Endometrium (tissue), 2 donors: ENCODE measurements around the gene CDH24.

Experiments used
- FAIRE-seq: peaks from 2 replicates; lab custom pipeline; 2012; peaks lifted over from hg19 to GRCh38; lab: Jason Lieb, UNC
- donor health status: control.
- donor health status: control.

Gene CDH24

DNA sequence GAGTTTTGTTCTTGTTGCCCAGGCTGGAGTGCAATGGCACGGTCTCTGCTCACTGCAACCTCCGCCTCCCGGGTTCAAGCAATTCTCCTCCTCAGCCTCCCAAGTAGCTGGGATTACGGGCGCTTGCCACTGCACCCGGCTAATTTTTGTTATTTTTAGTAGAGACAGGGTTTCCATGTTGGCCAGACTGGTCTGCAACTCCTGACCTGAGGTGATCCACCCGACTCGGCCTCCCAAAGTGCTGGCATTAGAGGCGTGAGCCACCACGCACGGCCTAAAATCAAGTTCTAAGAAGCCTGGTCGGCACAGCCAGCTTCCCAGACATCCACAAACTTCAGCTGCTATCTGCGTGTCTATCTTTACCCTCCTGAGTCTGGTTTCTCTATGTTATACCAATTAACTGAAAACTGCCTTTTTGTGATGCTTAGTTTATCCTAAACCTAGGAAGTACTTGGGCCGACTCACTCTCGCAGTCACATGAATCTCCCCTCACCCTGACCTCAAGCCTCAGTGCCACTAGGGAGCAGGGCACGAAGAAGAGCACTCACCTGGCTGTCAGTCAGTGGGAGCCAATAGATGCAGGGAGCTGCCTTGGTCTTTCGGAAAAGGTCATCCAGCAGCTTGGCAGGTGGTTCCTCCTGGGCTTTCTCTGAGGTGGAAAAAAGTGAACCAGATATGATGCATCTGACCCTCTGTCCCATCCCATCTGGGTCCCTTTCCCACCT, 3.4 kb upstream of the CDH24 start:
- FAIRE-seq: no peak

DNA sequence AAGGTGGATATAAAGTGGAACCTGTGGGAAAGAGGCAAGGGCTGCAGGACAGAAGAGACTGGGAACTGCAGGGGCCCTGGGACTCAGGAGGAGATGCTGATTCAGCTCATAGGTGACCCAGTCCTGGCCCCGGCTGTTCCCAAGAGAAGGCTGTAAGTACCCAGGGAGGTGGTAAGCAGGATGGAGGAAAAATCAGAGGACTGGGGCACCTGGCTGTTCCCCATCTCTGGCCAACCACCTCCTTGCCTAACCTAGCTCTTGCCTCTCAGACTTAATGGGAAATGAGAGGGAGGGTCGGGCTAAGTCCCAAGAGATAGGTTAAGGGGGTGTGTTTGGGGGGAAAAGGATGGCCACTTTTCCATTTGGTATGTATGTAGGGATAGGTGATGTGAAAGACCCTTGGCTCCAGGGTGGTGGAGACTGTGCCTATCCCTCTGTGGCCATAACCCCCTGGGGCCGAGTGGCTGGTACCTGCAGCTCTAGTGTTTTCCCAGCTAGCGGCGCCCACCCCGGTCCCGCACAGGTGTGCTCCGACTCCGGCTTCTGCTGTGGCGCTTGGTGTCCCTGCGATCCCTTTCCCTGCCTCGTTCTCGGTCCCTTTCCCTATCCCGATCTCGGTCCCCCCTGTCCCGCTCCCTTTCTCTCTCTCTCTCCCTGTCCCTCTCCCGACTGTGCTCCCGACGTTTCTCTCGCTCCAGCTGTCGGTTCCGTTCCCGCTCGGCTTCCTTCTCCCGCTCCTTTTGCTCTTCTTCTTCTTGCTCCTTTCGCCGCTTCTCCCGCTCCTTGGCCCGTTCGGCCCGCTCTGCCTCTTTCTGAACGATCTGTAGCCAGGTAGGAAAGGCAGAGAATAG, 1.6 kb upstream of the CDH24 start:
- FAIRE-seq: no peak

DNA sequence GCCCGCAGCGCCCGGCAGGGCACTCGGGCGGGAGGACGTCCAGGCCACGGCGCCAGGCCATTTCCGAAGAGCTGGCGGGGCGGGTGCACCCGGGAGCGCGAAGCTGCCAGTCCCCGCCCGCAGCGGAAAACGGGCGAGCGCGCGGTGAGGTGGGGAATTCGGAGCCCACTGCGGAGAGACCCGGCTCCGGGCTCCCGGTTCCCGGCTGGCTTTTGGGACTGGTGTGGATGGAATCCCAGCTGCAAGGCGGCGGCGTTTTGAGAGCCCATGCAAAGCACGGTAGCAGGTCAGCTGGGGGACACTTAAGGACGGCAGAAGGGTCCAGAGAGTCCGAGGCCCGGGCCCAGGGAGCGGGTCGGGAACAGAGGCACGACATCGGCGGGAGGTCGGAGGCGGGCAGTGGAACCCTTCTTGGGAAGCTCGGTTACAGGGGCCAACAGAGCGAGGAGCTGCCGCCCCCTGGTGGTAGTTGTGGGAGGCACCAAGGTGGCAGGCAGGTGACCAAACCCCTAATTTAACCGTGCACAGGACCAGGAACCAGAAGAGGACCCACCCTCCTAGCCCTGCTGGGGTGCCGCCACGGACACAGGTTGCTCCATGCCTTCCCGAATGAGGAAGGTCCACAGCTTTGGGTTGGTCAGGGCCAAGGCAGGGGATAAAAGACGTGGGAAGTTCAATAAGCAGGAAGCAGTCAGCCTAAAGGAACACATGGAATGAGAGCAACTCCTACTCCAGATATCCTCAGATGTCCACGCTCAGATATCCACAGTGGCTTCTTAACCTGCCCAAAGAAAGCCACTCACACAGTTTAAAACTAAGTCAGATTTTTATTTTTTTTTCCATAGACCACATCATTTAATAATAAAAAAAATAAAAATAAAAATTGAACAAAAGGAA, 685 bp upstream of the CDH24 start:
- no peak for FAIRE-seq

DNA sequence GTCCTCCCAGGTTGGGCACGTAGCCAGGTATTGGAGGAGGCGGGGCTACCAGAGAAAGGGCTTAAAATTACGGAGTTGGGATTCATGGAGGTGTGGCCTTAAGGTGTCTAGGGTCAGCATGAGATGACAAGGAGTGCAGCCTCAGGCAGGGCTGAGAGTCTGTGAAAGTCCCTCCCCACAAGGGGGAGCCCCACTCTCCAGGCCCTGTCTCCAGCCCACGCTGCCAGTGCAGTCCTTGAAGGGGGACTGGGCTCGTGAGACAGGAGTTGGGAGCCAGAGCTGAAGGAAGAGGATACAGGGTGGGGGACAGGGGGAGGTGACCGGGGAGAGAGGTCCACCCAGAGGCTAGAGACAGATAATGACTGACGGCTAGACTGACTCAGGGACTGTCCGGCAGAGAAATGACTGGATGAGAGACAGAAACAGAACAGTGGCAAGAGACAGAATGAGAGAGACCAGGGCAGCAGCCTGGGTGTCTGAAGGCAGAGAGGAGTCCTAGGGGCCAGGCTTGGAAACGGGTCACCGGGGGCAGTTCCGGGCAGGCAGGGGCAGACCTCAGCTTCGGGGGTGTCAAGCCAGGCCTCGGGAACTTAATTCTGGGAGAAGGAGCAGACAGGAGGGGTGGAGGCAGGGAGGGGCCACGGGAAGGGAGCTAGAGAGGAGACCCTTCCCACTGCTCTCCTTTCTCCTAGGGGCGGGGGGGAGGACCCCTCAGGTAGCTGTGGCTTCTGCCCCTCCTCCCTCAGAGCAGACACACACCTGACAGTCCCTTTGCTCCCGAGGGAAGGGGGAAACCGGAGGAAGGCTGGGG, 970 bp downstream of the CDH24 start:
- FAIRE-seq: no peak

DNA sequence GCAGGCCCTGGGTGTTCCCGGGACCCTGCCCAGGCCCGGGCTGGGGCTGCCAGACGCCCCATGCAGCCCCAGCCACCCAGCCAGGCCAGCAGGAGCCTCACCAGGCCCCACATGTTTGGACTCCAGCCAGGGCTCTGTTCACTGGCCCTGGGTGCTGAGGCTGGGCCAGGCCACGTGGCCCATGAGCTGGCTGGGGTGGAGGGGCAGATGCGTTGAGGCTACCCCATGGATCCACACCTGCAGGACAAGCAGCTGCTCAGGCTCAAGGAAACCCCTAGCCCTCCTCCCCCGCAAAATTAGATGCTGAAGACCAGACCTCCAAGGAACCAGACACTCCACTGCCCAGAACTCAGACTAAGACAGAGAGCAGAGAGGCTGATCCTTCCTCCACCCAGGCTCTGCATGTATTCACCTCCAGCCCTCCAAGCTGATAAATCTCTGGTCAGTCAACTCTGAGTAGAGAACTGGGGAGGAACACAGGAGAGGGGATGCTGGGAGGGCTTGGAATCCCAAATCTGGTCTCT, 1.6 kb downstream of the CDH24 start:
- no peak for FAIRE-seq

DNA sequence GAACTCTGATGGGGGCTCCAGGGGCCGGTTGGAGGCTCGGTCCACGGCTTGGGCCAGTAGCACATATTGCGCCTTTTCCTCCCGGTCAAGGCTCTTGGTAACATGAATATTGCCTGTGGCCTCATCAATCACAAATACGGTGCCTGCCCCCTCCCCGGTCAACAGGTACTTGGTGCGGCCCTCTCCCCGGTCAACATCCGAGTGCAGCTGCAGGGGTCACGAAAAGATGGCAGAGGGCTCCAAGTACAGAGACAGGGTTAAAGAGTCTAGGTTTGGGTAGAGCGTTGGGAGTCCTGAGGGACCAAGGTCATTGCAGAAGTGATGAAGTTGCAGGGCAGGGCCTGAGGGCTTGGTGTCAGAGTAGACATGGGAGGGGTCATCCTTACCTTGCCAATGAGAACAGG, 2.2 kb downstream of the CDH24 start:
- no peak for FAIRE-seq

DNA sequence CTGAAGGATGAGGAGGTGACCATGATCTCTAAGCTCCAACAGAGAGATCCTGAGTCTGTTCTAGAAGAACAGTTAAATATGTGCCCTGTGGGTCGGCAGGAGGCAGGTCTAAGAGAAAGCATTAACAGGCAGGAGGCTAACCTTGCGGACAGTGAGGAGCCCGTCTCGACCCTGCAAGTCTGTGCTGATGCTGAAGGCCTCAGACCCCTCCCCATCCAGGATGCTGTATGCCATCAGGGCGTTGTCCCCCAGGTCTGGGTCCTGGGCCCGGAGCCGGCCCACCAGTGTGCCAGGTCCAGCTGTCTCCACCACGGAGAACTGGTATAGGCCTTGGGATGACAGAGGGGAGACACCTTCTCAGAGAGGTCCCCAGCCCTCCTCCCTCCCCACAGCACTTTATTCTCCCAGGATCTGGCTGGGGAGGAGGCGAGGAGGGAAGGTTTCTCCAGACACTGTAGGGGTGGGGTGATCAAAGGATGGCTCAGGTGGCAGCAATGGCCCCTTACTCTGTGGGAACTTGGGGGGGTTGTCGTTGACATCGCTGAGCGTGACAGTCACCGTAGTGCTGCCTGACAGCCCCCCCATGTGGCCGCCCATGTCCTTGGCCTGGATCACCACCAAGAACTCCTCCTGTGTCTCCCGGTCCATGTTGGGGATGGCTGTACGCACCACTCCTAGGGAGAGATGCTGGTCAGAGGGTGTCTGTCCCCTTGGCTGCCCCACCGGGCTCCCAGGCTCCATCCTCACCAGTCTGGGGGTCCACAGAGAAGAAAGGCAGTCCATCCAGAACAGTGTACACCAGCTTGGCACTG, 3.1 kb downstream of the CDH24 start:
- no peak for FAIRE-seq

DNA sequence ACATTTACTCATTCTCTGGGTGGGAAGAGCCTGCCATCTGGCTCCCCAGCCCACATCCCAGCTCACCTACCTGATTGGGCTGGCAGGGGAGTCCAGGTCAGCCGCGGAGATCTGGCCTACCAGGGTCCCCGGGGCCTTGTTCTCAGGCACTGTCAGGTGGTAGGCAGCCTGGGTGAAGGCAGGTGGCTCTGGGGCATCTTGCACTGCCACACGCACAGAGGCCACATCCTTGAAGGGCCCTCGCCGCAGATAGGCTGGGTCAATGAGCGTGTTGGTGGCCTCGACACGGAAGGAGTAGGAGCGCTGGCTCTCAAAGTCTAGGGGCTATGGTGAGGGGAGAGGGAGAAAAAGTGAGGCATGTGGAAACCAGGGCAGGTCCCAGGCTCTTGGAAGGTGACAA, 3.9 kb downstream of the CDH24 start:
- no peak for FAIRE-seq

DNA sequence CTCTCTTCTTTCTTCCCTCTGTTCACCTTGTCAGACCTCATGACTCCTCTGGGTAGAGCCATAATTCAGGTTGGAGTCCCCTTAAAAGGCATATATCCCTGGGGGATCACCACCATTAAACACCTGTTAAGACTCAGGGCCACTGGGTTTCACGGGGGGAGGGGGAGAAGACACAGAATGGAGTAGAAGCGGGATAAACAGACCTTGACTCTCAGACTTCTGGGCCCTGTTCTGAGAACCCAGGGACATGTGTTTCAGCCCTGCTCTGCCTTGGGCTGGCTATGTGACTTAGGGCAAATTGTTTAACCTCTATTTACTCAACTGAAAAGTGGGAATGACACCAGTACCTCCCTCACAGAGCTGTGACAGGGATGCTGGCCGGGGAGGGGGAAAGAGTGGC, 4.6 kb downstream of the CDH24 start:
- FAIRE-seq: no peak

DNA sequence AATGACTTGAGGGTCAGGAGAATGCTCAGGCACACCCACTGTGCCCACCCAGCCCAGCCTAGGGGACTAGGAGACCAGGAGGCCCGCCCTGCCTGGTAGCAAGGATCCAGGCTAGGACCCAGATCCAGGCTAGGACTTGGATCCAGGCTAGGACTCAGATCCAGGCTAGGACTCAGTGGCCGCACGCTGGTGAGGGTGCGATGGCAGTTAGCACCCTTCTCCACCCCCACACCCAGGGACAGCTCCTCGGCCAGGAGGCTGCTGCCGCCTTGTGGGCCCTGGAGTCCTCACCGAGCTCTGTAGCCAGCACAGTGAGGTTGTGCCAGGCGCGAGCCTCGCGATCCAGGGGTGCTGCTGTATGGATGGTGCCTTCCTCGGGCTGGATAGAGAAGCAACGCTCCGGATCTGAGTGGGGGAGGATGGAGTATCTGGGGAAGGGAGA, 5.1 kb downstream of the CDH24 start:
- FAIRE-seq: no peak

DNA sequence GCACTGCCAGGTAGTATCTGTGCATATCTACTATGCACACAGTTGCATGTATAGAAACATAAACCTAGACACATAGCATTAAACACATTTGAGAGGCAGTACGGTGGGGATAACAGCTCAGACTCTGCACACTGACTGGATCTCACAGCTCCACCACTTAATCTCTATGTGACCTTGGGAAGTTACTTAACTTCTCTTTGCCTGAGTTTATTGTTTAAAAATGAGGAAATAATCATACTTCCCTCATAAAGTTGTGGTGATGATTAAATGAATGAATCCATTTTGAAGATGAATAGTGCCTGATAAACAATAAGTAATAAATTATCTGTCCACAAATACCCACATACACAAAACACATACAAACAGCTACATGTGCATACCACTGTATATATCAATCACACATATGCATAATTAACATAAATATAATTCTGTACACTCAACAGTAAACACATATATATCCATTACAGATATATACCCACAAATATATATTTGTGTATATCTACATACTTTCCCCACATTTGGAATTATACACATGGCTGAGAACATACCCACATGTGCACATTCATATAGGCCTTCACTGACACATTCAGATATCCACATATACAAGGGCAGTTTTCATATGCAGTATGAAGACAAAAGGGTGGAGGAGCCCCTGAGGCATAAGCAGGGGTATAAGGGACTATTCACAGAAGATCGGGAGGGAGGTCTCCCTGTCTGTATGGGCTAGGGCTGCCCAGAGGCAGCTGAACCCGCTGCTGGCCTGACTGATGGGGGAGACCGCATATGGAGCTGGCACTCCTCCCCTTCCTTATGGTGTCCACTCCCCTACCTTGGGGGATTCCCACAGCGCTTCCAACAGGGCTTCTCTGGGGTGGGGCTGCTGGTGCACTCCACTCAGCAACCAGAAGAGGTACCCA, 5.9 kb downstream of the CDH24 start:
- FAIRE-seq: no peak

DNA sequence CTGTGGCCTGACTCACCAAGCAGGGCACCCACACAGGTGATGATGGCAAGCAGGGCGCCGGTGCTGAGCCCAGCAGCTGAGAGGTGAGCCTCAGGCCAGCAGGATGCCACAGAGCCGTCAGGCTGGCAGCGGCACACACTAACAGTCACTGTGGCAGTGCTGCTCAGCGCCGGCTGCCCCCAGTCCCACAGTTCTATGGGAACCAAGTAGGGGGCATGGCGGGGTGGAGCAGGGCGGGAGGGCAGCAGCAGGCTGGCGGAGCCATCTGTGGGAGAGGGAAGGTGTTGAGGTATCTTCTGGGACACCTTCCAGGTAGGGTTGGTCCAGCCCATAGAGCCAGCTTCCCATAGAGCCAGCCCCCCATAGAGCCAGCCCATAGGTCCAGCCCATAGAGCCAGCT, 8.3 kb downstream of the CDH24 start:
- no peak for FAIRE-seq

DNA sequence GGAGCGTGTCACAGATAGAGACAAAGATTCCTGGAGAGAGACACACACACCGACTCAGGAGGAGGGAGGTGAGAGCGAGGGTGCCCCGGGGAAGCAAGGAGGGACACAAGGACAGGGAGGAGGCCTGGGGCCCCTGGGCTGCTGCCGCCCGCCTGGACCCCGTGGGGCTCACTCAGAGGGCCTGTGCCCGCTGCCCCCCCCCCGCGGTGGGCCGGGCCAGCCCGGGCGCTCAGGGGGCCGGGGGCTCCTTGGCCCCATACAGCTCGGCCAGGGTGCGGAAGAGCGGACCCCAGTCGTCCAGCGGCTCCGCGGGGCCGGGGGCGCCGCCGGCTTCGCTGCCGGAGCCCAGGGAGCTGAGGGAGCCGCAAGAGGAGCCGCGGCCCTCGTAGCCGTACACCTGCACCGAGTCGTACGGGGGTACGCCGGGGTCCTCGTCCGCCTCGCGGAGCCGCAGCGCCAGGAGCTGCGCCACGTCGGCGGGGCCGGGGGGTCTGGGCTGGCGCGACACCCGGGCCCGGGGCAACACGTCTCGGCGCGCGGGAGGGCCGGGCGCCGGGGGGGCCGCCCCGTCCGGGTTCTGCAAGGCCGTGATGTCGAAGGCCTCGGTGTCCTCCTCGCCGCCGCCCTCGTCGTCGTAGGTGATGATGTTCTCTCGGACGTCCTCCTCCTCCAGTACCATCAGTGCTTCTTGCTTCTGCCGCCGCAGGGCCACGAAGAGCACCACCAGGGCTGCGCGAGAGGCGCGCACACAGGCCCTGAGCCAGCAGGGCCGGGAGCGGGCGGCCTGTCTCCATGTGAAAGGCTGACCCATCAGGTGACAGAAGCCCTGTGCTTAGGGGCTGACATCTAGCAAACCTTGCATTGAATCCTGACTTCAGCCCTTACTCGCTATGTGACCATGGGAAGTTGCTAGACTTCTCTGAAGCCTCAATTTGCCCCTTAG, 9.3 kb downstream of the CDH24 start:
- no peak for FAIRE-seq

DNA sequence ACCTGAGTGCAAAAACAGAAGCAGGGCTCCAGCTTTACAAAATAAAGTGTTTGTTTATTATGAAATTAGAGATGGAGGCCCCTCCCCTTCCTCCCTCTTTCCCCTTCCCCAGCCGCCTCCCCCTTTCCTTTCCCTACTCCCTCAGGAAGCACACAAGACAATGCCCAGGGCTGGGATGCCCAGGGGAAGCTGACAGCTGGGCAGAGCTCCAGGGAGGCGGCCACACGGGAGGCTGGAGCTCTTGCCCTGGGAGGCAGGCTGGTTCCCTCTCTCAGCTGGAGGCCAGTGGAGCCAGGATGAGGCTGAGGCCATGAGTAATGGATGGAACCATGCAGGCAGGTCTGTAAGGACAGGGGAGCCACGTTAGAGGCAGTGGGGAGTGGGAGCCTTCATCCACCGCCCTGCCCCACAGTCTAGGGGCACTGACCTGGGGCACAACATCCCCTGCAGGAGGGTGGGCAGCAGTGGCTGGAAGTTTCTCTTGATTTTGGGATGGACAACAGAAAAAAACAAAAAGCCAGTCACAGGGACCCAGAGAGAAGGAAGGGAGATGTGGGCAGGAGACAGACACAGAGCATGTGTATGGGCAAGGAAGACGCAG, 10.2 kb downstream of the CDH24 start:
- FAIRE-seq: no peak

DNA sequence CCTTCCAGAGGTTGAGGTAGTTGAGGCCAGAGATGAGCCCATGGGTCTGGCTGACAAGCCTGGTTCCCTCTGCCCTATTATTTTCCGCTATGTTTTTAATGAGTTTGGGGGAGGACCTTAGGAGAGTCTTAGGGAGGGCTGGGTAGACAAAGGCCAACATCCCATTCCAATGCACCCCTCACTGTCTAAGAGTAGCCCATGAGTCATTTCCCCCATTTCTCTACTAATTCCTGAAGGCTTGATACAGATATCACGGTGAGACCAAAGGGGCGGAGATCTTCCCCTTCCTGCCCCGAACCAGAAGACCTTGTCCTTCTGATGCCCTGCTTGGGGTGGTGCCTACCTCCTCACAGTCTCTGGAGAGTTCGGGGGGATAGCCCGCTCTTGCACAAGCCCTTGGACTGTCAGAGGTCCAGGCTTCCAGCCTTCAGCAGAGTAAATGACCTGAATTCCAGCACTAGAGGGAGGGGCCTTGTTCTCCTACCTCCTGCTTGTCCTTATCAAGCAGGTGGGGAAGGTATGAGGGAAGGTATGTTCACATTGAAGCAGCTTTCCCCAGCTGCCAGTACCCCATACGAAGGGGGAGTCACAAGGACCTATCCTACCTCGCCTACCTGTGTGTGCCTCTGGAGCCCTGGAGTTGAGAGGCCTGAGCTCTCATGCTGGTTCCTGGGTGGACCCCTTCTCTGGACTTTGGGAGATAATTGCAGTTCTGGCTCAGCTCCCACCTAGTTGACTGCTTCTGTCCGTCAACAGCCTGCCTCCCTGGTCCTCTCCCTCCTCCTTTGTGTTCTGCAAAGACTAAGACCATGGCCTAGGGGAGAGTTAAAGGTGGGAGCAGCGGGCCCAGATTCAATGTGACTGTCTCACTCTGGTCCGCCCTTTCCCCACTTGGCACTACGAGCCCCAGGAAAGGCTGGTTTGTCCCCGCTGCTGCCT, 11.6 kb downstream of the CDH24 start:
- FAIRE-seq: no peak

DNA sequence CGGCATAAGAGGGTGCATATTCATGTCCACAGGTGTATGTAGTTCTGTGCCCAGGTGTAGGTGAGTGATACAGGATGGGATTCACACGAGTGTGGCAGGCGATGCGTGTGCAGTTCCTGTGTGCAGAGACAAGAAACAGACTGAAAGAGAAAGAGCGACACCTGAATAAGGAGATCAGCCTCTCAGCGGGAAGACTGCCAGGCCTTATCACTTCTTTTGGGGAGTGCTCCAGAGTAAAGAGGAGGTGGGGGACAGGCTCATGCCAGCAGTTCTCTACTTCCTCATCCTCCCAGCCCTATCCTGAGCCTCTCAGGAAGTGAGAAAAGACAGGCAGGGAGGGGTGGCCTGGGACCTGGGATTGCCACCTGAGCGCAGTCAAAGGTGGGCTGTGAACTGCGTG, 12.5 kb downstream of the CDH24 start:
- no peak for FAIRE-seq

DNA sequence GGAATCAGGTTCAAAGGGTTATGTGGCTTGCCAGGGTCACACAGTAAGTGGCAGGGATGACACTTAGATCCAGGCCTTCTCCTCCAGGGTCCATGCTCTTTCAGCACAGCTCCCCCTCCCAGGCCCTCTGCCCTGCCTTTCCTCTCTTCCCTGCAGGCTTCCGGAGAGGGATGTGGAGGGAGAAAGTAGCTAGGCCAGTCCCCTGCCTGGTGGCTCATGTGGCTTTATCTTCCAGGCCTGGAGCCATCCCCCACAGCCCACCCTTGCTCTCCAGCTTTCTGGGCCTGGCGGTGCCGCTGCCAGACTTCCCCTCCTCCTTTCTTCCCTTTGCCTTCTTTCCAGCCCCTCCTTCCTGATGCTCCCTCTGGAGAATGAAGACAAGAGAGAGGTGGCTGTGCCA, 13.6 kb downstream of the CDH24 start:
- no peak for FAIRE-seq
